ENCODE measurements around the gene LCLAT1.

DNA sequence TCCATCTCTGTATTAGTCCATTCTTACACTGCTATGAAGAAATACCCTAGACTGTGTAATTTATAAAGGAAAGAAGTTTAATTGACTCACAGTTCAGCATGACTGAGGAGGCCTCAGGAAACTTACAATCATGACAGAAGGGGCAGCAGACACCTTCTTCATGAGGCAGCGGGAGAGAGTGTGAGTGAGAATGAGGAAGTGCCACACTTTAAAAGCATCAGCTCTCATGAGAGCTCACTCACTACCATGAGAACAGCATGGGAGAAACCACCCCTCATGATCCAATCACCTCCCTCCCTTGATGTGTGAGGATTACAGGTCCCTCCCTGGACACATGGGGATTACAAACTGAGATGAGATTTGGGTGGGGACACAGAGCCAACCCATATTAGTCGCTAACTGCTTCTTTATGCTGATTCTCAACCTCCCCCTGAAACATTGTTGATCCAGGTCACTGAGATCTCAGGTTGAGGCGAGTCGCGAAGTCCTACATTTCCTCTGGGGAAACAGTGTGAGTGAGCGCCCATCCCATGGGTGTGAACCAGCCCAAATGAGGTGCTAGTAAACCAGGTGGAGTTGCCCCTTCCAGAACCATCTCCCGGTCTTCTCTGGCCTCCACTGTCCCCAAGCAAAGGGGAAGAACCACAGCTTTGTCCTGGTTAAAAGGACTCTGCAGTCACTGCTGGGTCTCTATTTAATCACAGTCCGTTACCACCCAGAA lies 236.3 kb downstream of the LCLAT1 start:
- TF ChIP-seq YY1 (IDR thresholded peaks at IDR 0.05; ENCODE audit: insufficient read depth, insufficient read length) = no peak
- TF ChIP-seq ZNF274 (IDR thresholded peaks at IDR 0.05; ENCODE audit: low read depth, low read length) = no peak
- no peak for TF ChIP-seq SUZ12 (IDR thresholded peaks at IDR 0.05; ENCODE audit: extremely low read depth, insufficient read depth, insufficient read length)
